GM18526 (cell line): ENCODE measurements around the gene MAD1L1.

ENCODE experiments used
- POLR2A ChIP-seq: IDR thresholded peaks from 3 replicates; pipeline ENCODE4 v1.6.1; 2011; ENCODE audit not compliant: insufficient read length; ENCODE audit errors: extremely low read depth

MAD1L1 gene

GRCh38 chr7:1994931-1995330 is 237.8 kb downstream of the MAD1L1 start:
- TF ChIP-seq POLR2A: no peak

GRCh38 chr7:1993776-1994740 is 238.7 kb downstream of the MAD1L1 start:
- no peak for TF ChIP-seq POLR2A

- no peak for TF ChIP-seq POLR2A
Measured at GRCh38 chr7:1993031-1993695, 239.6 kb downstream of the MAD1L1 start.

- no peak for TF ChIP-seq POLR2A
Measured at GRCh38 chr7:1992554-1992953, 240.2 kb downstream of the MAD1L1 start.

- TF ChIP-seq POLR2A: no peak
Measured at GRCh38 chr7:1990001-1990670, 242.6 kb downstream of the MAD1L1 start.

GRCh38 chr7:1989049-1989860 is 243.5 kb downstream of the MAD1L1 start:
- no peak for TF ChIP-seq POLR2A

GRCh38 chr7:1988533-1988930 is 244.2 kb downstream of the MAD1L1 start:
- TF ChIP-seq POLR2A: no peak

- TF ChIP-seq POLR2A: no peak
Measured at GRCh38 chr7:1987591-1988532, 244.9 kb downstream of the MAD1L1 start.

GRCh38 chr7:1987084-1987535 is 245.6 kb downstream of the MAD1L1 start:
- TF ChIP-seq POLR2A: no peak

GRCh38 chr7:1986366-1987083 is 246.2 kb downstream of the MAD1L1 start:
- no peak for TF ChIP-seq POLR2A

GRCh38 chr7:1985936-1986335 is 246.8 kb downstream of the MAD1L1 start:
- TF ChIP-seq POLR2A: no peak

GRCh38 chr7:1985042-1985441 is 247.7 kb downstream of the MAD1L1 start:
- no peak for TF ChIP-seq POLR2A

GRCh38 chr7:1981878-1982230 is 250.9 kb downstream of the MAD1L1 start:
- no peak for TF ChIP-seq POLR2A

- no peak for TF ChIP-seq POLR2A
Measured at GRCh38 chr7:1981201-1981877, 251.4 kb downstream of the MAD1L1 start.
